T-helper 22 cell (primary cell): ENCODE measurements around the gene PADI2.
"Not testable (repeated sequence)": the region's sequence is repeated elsewhere in the genome, so short reads cannot be mapped to it uniquely, and the experiment has no call there.

Source experiments
- DNase-seq: peaks from one replicate; pipeline ENCODE4 v3.0.0-alpha.2; 2020; ENCODE audit warnings: low read depth

The PADI2 gene

GRCh38 chr1:17081439-17081838, 37.8 kb downstream of the PADI2 start:
- no peak for DNase-seq

- no peak for DNase-seq
Measured at GRCh38 chr1:17080880-17081279, 38.4 kb downstream of the PADI2 start.

GRCh38 chr1:17080085-17080759, 39.0 kb downstream of the PADI2 start:
- DNase-seq: no peak

- no peak for DNase-seq
Measured at GRCh38 chr1:17078991-17079868, 40.0 kb downstream of the PADI2 start.

- no peak for DNase-seq
Measured at GRCh38 chr1:17075470-17076255, 43.6 kb downstream of the PADI2 start.

GRCh38 chr1:17071794-17072193, 47.5 kb downstream of the PADI2 start:
- no peak for DNase-seq

GRCh38 chr1:17070163-17070525, 49.1 kb downstream of the PADI2 start:
- DNase-seq: no peak

- DNase-seq: no peak
Measured at GRCh38 chr1:17069452-17070162, 49.6 kb downstream of the PADI2 start.

GRCh38 chr1:17068789-17069188, 50.5 kb downstream of the PADI2 start:
- DNase-seq: no peak

- DNase-seq: no peak
Measured at GRCh38 chr1:17067465-17068240, 51.6 kb downstream of the PADI2 start.

- DNase-seq: no peak
Measured at GRCh38 chr1:17067069-17067426, 52.2 kb downstream of the PADI2 start.

- DNase-seq: no peak
Measured at GRCh38 chr1:17066361-17067068, 52.7 kb downstream of the PADI2 start.

- DNase-seq: no peak
Measured at GRCh38 chr1:17065666-17066065, 53.6 kb downstream of the PADI2 start.

GRCh38 chr1:17062751-17063150, 56.5 kb downstream of the PADI2 start:
- DNase-seq: not testable (repeated sequence)

GRCh38 chr1:17061892-17062291, 57.4 kb downstream of the PADI2 start:
- no peak for DNase-seq

GRCh38 chr1:17061486-17061885, 57.8 kb downstream of the PADI2 start:
- no peak for DNase-seq

- DNase-seq: no peak
Measured at GRCh38 chr1:17060306-17060749, 58.9 kb downstream of the PADI2 start.

- no peak for DNase-seq
Measured at GRCh38 chr1:17059391-17060305, 59.6 kb downstream of the PADI2 start.

- DNase-seq: no peak
Measured at GRCh38 chr1:17056551-17056950, 62.7 kb downstream of the PADI2 start.

GRCh38 chr1:17055801-17056200, 63.5 kb downstream of the PADI2 start:
- no peak for DNase-seq
